NCI-H524 treated with DMSO at 0.1 percent for 48 hours (cell line): ENCODE results near the gene PARP16.
A peak's percentile ranks its signal among the peaks of the same experiment; 100 is the strongest.

ENCODE experiments used
- DNase-seq: peaks from one replicate; lab custom pipeline; 2025; lab: John Stamatoyannopoulos, UW

The PARP16 gene

DNA sequence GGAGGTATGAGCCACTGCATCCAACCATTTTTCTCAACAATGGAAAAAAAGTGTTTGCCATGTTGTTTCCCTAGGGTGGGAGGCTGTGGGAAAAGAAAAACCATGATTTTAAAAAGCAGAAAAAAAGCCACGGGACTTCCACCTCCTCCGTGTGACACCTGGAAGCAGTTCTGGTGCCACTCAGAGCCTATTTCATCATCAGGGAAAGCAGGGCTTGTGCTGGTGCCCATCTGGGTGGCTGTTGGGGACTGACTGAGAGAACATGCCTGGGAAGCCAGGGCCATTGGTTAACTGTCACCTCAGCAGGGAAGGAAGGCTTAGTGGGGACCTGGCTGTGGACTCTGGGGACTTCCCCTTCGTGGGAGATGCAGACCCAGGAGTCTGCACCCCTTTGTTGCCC, 25.1 kb upstream of the PARP16 start:
- DNase-seq: no peak

- DNase-seq: no peak
Observed at GRCh38 chr15:65310431-65311137, 23.9 kb upstream of the PARP16 start.

DNA sequence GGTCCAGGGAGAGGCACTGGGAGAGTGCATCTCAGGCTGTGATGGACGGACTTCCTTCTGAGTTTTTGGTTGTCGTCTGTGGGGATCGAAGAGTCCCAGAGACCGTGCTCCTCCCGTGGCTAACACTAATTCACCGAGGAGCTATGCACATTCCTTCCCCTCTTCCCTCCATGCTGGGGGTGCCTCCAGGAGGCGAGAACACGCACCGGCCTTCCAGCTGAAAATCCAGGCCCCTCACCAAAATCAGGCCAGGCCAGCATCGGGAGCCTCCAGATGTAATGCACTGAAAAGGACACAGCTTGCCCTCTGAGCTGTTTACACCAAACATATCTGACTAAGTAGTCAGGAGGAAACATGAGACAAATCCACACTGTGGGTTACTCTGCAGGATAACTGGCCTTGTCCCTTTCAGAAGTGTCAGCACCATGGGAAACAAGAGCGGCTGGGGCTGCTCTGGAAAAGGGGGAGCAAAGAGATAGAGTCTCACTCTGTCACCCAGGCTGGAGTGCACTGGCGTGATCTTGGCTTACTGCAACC, 23.3 kb upstream of the PARP16 start:
- DNase-seq: no peak

- DNase-seq: no peak
Observed at GRCh38 chr15:65307978-65308377, 21.3 kb upstream of the PARP16 start.

DNA sequence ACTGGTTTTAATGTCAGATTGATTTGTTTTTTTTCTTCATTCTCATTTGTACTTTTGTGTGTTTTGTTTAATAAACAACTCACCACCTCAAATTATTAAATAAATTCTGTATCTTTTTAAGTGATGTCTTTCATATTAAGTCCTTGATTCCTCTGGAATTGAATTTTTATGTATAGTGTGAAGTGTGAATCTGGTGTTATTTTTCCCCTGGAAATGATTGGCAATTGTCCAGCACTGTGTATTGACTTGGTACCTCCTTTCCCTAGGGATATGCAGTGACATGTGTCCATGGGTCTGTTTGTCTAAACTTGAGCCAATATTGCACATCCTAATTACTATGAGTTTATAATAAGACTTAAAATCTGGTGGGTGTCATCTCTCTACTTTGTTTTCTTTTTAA, 19.9 kb upstream of the PARP16 start:
- no peak for DNase-seq

DNA sequence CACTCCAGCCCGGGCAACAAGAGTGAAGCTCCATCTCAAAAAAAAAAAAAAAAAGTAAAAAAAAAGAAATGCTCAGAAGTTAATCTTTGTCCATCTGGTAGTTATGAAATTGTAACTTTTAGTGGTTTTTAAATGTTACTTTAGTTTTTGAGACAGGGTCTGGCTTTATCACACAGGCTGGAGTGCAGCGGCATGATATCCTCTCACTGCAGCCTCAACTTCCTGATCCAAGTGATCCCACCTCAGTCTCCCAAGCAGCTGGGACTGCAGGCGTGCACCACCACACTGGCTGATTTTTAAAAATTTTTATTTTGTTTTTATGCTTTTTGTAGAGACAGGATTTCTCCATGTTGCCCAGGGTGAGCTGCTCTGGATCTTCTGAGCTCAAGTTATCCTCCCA, 19.1 kb upstream of the PARP16 start:
- DNase-seq: no peak

DNA sequence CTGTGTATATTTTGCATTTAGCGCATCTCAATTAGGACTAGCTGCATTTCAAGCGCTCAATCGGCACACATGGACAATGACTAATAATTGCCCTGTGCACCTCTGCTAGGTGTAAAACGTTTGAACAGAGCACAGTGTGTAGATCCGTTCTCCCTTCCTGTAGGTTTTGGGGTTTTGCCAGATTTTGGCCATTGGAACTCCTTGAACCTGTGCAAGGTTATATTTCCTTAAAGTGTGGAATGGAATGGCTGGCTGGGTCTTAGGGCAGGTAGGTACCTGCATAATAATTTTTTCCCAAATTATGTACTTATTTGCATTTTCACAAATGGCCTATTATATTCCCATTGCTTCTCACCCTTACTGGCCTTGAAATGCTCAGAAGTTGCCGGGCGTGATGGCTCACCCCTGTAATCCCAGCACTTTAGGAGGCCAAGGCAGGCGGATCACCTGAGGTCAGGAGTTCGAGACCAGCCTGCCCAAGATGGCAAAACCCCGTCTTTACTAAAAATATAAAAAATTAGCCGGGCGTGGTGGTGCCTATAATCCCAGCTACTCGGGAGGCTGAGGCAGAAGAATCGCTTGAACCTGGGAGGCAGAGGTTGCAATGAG, 18.6 kb upstream of the PARP16 start:
- DNase-seq: no peak

DNA sequence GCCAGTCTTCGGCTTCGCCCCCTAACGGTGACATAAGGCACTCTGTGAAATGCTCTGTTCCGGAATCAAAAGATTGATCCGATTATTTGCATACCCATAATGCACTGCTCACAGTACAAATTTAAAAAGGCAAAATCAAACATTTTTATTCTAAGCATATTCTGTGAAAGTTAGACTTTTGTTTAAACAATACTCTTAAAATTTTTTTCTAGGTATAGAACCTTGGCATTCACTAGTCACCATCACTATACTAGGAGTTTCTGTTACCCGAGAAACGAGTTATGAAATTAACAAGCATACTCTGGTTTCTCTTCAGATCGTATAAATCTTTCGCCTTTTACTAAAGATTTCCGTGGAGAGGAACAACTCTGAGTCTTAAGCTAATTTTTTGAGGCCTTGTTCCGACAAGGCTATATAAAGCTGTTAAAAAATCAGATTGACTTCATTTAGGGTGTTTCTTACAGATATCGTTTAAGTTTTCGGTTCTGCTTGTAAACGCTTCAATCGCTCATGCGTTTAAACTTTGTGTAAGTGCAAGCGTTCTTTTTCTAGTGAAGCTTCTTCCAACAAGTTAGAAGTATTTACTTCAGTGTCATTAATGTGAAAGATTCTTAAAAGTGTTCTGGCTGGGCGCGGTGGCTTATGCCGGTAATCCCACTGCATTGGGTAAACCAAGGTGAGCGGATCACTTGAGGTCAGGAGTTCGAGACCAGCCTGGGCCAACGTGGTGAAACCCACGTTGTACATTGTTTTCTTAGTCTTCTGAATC, 17.9 kb upstream of the PARP16 start, which contains the start of gene RNU5B-1:
Gene RNU5B-1, plus strand, starts transcription at position 297 of the 769 bp plus-strand sequence.
- DNase-seq: peak; percentile 99

DNA sequence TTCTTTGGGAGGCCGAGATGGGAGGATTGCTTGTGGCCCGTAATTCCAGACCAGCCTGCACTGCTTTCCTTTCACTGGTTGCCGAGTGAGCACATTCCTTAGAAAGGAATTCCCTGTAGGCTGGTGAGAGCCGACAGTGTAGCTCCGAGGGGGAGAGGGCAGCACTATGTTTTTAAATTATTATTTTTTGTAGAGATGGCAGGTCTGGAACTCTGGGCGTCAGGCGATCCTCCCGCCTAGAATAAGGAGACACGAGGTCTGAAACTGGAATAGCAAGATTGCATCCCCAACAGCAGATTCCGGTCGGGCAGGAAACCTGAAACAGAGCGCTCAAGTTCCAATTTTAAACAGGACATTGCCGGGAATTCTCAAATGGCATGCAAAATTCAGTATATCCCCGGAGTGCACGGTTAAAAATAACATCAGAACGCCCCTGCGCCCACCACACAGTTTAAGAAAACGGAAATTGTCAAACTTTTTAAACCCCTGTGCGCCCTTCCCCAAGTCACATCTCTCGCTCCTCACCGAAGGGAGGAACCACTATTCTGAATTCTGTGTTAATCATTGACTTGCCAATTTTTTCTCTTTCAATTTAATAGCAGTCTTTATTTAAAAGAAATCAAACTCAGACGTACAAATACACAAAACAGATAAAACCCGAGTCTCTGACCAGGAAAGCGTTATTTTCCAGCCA, 17.2 kb upstream of the PARP16 start:
- no peak for DNase-seq

GRCh38 chr15:65302061-65302460, 15.4 kb upstream of the PARP16 start:
- DNase-seq: no peak

DNA sequence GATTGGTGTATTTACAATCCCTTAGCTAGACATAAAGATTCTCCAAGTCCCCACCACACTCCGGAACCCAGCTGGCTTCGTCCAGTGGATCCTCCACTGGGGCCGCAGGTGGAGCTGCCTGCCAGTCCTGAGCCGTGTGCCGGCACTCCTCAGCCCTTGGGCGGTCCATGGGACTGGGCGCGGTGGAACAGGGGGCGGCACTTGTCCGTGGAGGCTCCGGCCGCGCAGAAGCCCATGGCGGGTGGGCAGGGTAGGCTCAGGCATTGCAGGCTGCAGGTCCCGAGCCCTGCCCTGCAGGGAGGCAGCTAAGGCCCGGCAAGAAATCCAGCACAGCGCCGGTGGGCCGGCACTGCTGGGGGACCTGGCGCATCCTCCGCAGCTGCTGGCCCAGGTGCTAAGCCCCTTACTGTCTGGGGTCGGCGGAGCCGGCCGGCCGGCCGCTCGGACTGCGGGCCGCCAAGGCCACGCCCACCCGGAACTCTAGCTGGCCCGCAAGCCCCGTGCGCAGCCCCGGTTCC, 14.3 kb upstream of the PARP16 start:
- no peak for DNase-seq

DNA sequence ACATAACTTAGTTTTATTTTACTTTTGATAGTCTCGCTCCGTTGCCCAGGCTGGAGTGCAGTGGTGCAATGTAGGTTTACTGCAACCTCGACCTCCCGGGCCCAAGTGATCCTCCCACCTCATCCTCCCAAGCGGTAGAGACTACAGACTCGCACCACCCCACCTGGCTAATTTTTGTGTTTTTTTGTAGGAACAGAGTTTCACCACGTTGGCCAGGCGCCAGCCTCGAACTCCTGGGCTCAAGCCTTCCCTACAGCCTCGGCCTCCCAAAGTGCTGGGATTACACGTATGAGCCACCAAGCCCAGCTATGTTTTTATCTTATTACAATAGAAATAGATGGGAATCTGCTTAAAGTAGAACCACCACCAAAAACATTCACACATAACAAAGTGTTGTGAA, 12.0 kb upstream of the PARP16 start:
- no peak for DNase-seq

DNA sequence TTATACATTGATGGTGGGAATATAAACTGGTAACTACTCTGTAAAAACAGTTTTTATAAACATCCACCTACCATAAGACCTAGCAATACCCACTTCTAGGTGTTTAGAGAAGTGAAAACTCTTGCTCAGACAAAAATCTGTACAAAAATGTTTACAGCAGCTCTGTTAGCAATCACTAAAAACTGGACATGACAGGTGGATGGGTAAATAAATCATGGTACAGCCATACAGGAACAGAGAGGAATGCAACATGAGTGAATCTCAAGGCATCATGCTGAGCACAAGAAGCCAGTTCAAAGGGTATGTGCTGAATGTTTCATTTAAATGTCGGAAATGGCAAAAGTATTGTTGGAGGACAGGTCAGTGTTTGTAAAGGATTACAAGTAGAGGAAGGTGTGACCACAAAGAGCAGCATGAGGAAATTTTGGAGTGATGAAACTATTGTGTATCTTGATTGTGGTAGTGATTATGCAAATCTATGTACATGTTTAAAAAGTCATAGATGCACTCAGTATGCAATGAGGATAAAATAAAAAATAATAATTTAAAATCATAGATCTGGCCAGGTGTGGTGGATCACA, 6.3 kb upstream of the PARP16 start:
- no peak for DNase-seq

DNA sequence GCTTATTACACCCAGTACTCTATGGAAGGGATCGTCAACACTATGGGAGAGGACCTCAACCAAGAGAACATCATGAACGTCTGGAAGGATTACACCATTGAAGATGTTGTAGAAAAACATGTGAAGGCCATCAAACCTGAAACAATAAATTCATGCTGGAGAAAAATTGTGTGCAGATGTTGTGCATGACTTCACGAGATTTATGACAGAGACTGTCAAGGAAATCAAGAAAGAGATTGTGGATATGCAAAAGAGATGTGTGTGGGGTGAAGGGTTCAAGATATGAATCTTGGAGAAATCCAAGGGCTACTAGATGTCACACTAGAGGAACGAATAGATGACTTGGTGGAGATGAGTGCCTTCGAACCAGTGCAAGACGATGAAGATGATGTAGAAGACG, 3.5 kb upstream of the PARP16 start:
- no peak for DNase-seq

DNA sequence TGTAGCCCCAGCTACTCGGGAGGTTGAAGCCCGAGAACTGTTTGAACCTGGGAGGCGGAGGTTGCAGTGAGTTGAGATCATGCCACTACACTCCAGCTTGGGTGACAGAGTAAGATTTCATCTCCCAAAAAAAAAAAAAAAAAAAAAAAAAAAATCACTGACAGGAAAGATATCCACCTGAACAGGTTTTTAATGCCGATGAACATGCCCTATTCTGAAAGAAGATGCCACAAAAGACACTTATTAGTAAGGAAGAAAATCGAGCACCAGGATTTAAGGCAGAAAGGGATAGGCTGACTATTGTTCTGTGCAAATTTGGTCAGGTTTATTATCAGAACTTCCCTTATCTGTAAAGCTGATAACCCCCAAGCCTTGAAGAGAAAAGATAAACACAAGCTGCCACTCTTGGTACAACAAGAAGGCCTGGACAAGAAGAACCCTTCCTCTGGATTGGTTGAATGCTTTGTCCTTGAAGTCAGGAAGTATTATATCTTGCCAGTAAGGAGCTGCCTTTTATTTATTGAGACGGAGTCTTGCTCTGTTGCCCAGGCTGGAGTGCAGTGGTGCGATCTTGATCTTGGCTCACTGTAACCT, 2.7 kb upstream of the PARP16 start:
- no peak for DNase-seq

GRCh38 chr15:65287520-65287855, 805 bp upstream of the PARP16 start:
- no peak for DNase-seq

- DNase-seq: no peak
Observed at GRCh38 chr15:65286069-65286703, 497 bp downstream of the PARP16 start.

DNA sequence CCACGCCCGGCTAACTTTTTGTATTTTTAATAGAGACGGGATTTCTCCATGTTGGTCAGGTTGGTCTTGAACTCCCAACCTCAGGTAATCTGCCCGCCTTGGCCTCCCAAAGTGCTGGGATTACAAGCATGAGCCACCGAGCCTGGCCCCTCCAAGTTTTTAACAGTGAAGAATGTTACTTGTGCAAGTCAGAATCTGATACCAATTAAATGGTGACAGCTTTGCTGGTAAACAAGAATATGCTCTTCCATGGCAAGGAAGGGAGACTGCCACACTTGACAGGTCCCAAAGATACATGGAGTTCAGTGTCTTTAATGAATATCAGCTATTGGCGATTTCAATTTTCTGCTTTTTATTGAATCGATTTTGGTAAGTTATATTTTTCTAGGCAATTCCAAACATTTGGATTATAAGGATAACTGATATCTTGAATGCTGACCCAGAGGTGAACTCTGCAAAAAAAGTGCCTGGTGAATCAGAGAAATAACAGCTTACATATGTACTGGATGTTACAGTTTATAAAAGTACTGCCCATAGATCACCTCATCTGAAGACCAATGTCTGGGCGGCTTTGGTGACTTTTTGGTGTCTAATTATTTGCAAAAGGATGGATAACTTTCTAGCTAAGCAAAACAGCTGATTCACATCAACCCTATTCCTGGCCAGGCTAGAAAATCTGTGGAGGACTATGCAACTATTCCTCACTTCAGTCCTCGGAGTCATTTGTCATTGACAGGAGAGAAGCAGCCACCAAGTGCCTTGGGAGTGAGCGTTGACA, 1.2 kb downstream of the PARP16 start:
- DNase-seq: no peak

DNA sequence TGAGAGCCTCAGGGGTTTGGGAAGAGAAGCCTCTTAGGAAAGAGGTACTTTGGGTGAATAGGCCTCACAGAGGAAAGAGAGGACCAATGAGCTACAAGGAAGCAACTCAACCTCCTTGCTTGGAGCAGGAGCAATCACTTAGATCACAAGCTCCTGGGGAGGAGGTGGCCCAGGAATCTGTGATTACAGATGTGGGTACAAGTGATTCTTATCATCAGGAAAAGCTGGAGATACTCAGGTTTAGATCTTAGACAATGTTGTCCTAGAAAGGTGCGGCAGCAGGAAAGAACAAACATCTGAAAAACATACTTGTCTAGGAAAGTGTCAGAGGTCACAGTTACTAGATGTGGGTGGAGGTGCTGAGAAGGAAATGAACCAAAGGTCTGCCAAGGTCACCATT, 8.2 kb downstream of the PARP16 start:
- no peak for DNase-seq

- no peak for DNase-seq
Observed at GRCh38 chr15:65277015-65277414, 9.7 kb downstream of the PARP16 start.
